Measurements from ENCODE around the gene OGDH.

OGDH gene

GRCh38 chr7:44694326-44694725 is 87.9 kb downstream of the OGDH start:
- Histone ChIP-seq H3K36me3 (ENCODE audit: insufficient read depth, low read length) (peaks cover 86% of the 10 kb centered on the region), H3K27me3 (ENCODE audit: insufficient read depth, low read length) (no peaks in the 10 kb centered on the region), H3F3A (ENCODE audit: insufficient read depth, low read length) (no peaks in the 10 kb centered on the region), H3K27ac (ENCODE audit: low read depth, low read length, poor library complexity, severe bottlenecking) (no peak overlapping the region), H3K4me2 (ENCODE audit: low read length) (no peak overlapping the region), H3K9ac (ENCODE audit: low read length) (no peak overlapping the region), H3K4me1 (ENCODE audit: insufficient read depth, low read length, severe bottlenecking) (no peaks in the 10 kb centered on the region), H4K20me1 (ENCODE audit: insufficient read depth, low read length) (no peaks in the 10 kb centered on the region), H3K9me2 (ENCODE audit: low read depth, low read length) (no peaks in the 10 kb centered on the region), H3K4me3 (ENCODE audit: low read depth, low read length, poor library complexity, severe bottlenecking) (no peak overlapping the region), H3K79me2 (ENCODE audit: insufficient read depth, low read length) (no peaks in the 10 kb centered on the region), H2AFZ (ENCODE audit: low read length) (no peak overlapping the region), H3K9me3 (ENCODE audit: low read length) (0 out of 2 replicates have a peak, but pooled peaks cover 2% of the 10 kb centered on the region)
- no peak for TF ChIP-seq EZH2 (IDR thresholded peaks at IDR 0.05; ENCODE audit: borderline replicate concordance, low read length)
- no peak for TF ChIP-seq CTCF (IDR thresholded peaks at IDR 0.05; ENCODE audit: low read length)

GRCh38 chr7:44694766-44695165 is 88.3 kb downstream of the OGDH start:
- H2AFZ ChIP-seq (ENCODE audit: low read length) = no peak overlapping the region
- H3K36me3 ChIP-seq (ENCODE audit: insufficient read depth, low read length) = peaks cover 86% of the 10 kb centered on the region
- no peak overlapping the region for H3K4me2 ChIP-seq (ENCODE audit: low read length)
- no peaks in the 10 kb centered on the region for H3F3A ChIP-seq (ENCODE audit: insufficient read depth, low read length)
- no peak overlapping the region for H3K9ac ChIP-seq (ENCODE audit: low read length)
- H3K9me2 ChIP-seq (ENCODE audit: low read depth, low read length) = no peaks in the 10 kb centered on the region
- H3K4me3 ChIP-seq (ENCODE audit: low read depth, low read length, poor library complexity, severe bottlenecking) = no peak overlapping the region
- 0 out of 2 replicates have a peak, but pooled peaks cover 2% of the 10 kb centered on the region for H3K9me3 ChIP-seq (ENCODE audit: low read length)
- no peaks in the 10 kb centered on the region for H3K27me3 ChIP-seq (ENCODE audit: insufficient read depth, low read length)
- no peaks in the 10 kb centered on the region for H4K20me1 ChIP-seq (ENCODE audit: insufficient read depth, low read length)
- TF ChIP-seq CTCF (IDR thresholded peaks at IDR 0.05; ENCODE audit: low read length) (no peak), EZH2 (IDR thresholded peaks at IDR 0.05; ENCODE audit: borderline replicate concordance, low read length) (no peak)
- no peaks in the 10 kb centered on the region for H3K79me2 ChIP-seq (ENCODE audit: insufficient read depth, low read length)
- H3K4me1 ChIP-seq (ENCODE audit: insufficient read depth, low read length, severe bottlenecking) = no peaks in the 10 kb centered on the region
- H3K27ac ChIP-seq (ENCODE audit: low read depth, low read length, poor library complexity, severe bottlenecking) = no peak overlapping the region

GRCh38 chr7:44695756-44696155 is 89.3 kb downstream of the OGDH start:
- no peak overlapping the region for H3K4me2 ChIP-seq (ENCODE audit: low read length)
- no peaks in the 10 kb centered on the region for H3K79me2 ChIP-seq (ENCODE audit: insufficient read depth, low read length)
- no peak overlapping the region for H3K9ac ChIP-seq (ENCODE audit: low read length)
- H3K9me2 ChIP-seq (ENCODE audit: low read depth, low read length) = no peaks in the 10 kb centered on the region
- H3K9me3 ChIP-seq (ENCODE audit: low read length) = 0 out of 2 replicates have a peak, but pooled peaks cover 2% of the 10 kb centered on the region
- H3K4me1 ChIP-seq (ENCODE audit: insufficient read depth, low read length, severe bottlenecking) = no peaks in the 10 kb centered on the region
- no peaks in the 10 kb centered on the region for H3K27me3 ChIP-seq (ENCODE audit: insufficient read depth, low read length)
- H3K36me3 ChIP-seq (ENCODE audit: insufficient read depth, low read length) = peaks cover 86% of the 10 kb centered on the region
- no peak overlapping the region for H2AFZ ChIP-seq (ENCODE audit: low read length)
- H3K27ac ChIP-seq (ENCODE audit: low read depth, low read length, poor library complexity, severe bottlenecking) = no peak overlapping the region
- no peaks in the 10 kb centered on the region for H3F3A ChIP-seq (ENCODE audit: insufficient read depth, low read length)
- TF ChIP-seq EZH2 (IDR thresholded peaks at IDR 0.05; ENCODE audit: borderline replicate concordance, low read length) = no peak
- no peak for TF ChIP-seq CTCF (IDR thresholded peaks at IDR 0.05; ENCODE audit: low read length)
- H4K20me1 ChIP-seq (ENCODE audit: insufficient read depth, low read length) = no peaks in the 10 kb centered on the region
- no peak overlapping the region for H3K4me3 ChIP-seq (ENCODE audit: low read depth, low read length, poor library complexity, severe bottlenecking)

Data from OCI-LY1 (cell line).